Measurements from ENCODE around the gene ZNF687.

GRCh38 chr1:151281969-151282882 lies at the start of gene ZNF687:
- TF ChIP-seq YY1 (IDR thresholded peaks at IDR 0.05; ENCODE audit: insufficient read depth, insufficient read length) (no peak), SUZ12 (IDR thresholded peaks at IDR 0.05; ENCODE audit: extremely low read depth, insufficient read depth, insufficient read length) (no peak), ZNF274 (IDR thresholded peaks at IDR 0.05; ENCODE audit: low read depth, low read length) (no peak)

All from NT2/D1 (cell line).